Measurements from ENCODE around the gene CECR2. TPM values are rescaled to one million over a fixed set of nuclear protein-coding genes. Genes with fewer than 3 reads are reported as not detected.
"Not testable (repeated sequence)": the region's sequence is repeated elsewhere in the genome, so short reads cannot be mapped to it uniquely, and the experiment has no call there.

Gene CECR2
- total RNA-seq, 6 donors from 2014 or later = 5.8 to 35.6 (median 11.6) TPM

GRCh38 chr22:17518406-17518805 is 149.1 kb downstream of the CECR2 start:
- Histone ChIP-seq H3K4me1 (no peaks in the 10 kb centered on the region), H3K27ac (no peak overlapping the region), H3K4me3 (no peak overlapping the region), H3K9me3 (no peaks in the 10 kb centered on the region), H3K36me3 (no peaks in the 10 kb centered on the region), H3K27me3 (no peaks in the 10 kb centered on the region)
- TF ChIP-seq POLR2A (IDR thresholded peaks at IDR 0.05) = no peak
- TF ChIP-seq CTCF (IDR thresholded peaks at IDR 0.05) = no peak
- TF ChIP-seq EP300 (IDR thresholded peaks at IDR 0.05) = no peak
- no peak for TF ChIP-seq POLR2AphosphoS5 (IDR thresholded peaks at IDR 0.05)
- DNase-seq (no peak), ATAC-seq (ENCODE audit: low FRiP score in 2 of 2) (no peak)
- 57 to 61% methylated on average over 3 of the region's 3 CpGs for WGBS, 2 donors

- WGBS, 2 donors = 84 to 100% methylated on average over 1 of the region's 1 CpG
- H3K4me3 ChIP-seq; H3K27ac ChIP-seq; H3K4me1 ChIP-seq; H3K27me3 ChIP-seq; ATAC-seq (ENCODE audit: low FRiP score in 2 of 2); DNase-seq; H3K9me3 ChIP-seq: not testable (repeated sequence)
- peaks cover 0 to 13% (median 0%) of the 10 kb centered on the region in 4 donors for H3K36me3 ChIP-seq
These were observed 152.7 kb downstream of the CECR2 start for GRCh38 chr22:17521971-17522370.

GRCh38 chr22:17523925-17524324 is 154.7 kb downstream of the CECR2 start:
- H3K9me3 ChIP-seq = no peaks in the 10 kb centered on the region
- ATAC-seq (ENCODE audit: low FRiP score in 2 of 2) (no peak), DNase-seq (no peak)
- no peak overlapping the region for H3K4me3 ChIP-seq
- peaks cover 0 to 1% (median 0%) of the 10 kb centered on the region in 4 donors for H3K27me3 ChIP-seq
- peaks cover 0 to 6% (median 0%) of the 10 kb centered on the region in 4 donors for H3K4me1 ChIP-seq
- peaks cover 0 to 15% (median 0%) of the 10 kb centered on the region in 4 donors for H3K36me3 ChIP-seq
- 82 to 86% methylated on average over 10 of the region's 10 CpGs for WGBS, 2 donors
- no peak for TF ChIP-seq CTCF (IDR thresholded peaks at IDR 0.05)
- no peak overlapping the region for H3K27ac ChIP-seq

GRCh38 chr22:17536269-17536668 is 167.0 kb downstream of the CECR2 start:
- no peak for DNase-seq
- WGBS, 2 donors = 63 to 74% methylated on average over 5 of the region's 5 CpGs
- TF ChIP-seq POLR2A (IDR thresholded peaks at IDR 0.05) (no peak), CTCF (IDR thresholded peaks at IDR 0.05) (no peak), POLR2AphosphoS5 (IDR thresholded peaks at IDR 0.05) (no peak), EP300 (IDR thresholded peaks at IDR 0.05) (no peak)

GRCh38 chr22:17537155-17537554 is 167.9 kb downstream of the CECR2 start:
- TF ChIP-seq EP300 (IDR thresholded peaks at IDR 0.05) = no peak
- TF ChIP-seq POLR2AphosphoS5 (IDR thresholded peaks at IDR 0.05) = no peak
- no peak for TF ChIP-seq POLR2A (IDR thresholded peaks at IDR 0.05)
- TF ChIP-seq CTCF (IDR thresholded peaks at IDR 0.05) = no peak
- H3K4me3 ChIP-seq = no peak overlapping the region
- 91 to 94% methylated on average over 2 of the region's 2 CpGs for WGBS, 2 donors
- H3K9me3 ChIP-seq = no peaks in the 10 kb centered on the region
- H3K4me1 ChIP-seq = peaks cover 0 to 3% (median 0%) of the 10 kb centered on the region in 4 donors
- H3K36me3 ChIP-seq = peaks cover 0 to 34% (median 11%) of the 10 kb centered on the region in 4 donors
- H3K27me3 ChIP-seq = no peaks in the 10 kb centered on the region
- no peak overlapping the region for H3K27ac ChIP-seq
- ATAC-seq (ENCODE audit: low FRiP score in 2 of 2) (no peak), DNase-seq (no peak)

More at GRCh38 chr22:17536269-17536668, 167.0 kb downstream of the CECR2 start:
- H3K27me3 ChIP-seq = no peaks in the 10 kb centered on the region
- peaks cover 0 to 25% (median 7%) of the 10 kb centered on the region in 4 donors for H3K36me3 ChIP-seq
- no peak for ATAC-seq (ENCODE audit: low FRiP score in 2 of 2)
- H3K9me3 ChIP-seq = no peaks in the 10 kb centered on the region
- H3K27ac ChIP-seq = no peak overlapping the region
- H3K4me3 ChIP-seq = no peak overlapping the region
- peaks cover 0 to 3% (median 0%) of the 10 kb centered on the region in 4 donors for H3K4me1 ChIP-seq

Data from upper lobe of left lung (tissue), 6 donors.